ENCODE data around the gene SYT9. TPM values are rescaled to one million over a fixed set of nuclear protein-coding genes. Genes with fewer than 3 reads are reported as not detected.

SYT9 gene
- total and polyA plus RNA-seq, 2 donors (not counting 3 experiments of a cell fraction or from before 2014, with no cell fraction given), result 0.23 TPM; not detected in 1

GRCh38 chr11:7449211-7449840, 197.6 kb downstream of the SYT9 start:
- FAIRE-seq, result no peak
- dilution Hi-C loops (cut with MboI; ENCODE audit: extremely low pct_ligation_motif_present, low sequenced_read_pairs), result no loop called here
- POLR2A ChIA-PET, result no interaction called here

DNA sequence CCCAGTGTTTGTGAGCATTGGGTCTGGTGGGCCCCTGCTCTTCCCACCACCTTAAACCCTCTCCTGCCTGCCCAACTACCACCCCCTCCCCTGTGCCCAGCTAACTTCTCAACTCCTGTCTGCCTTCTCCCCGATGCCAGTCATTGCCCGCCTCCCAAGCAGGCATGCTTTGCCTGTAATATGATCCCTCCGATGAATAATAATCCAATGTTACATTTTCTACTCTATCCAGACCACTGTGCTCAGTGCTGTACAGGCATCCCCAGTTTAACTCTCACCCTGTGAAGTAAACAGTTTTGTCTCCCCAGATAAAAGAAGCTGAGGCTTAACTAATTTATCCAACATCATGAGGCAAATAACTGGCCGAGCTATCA, 198.1 kb downstream of the SYT9 start:
- no peaks in the 10 kb centered on the region for H3K9me3 ChIP-seq (replicated peaks; ENCODE audit: control insufficient read depth, insufficient read depth, low read length)
- intact Hi-C loops (cut with micrococcal nuclease) (loop anchor here (10.0 kb wide), 1 partner anchor 245 kb away; no protein-coding TSS in a partner anchor), dilution Hi-C loops (cut with MboI; ENCODE audit: extremely low pct_ligation_motif_present, low sequenced_read_pairs) (no loop called here)
- no peak overlapping the region for H3K4me3 ChIP-seq (replicated peaks in 1 of 3; ENCODE audit: insufficient read depth in 1 of 3, low read depth in 1 of 3, low read length in 3 of 3)
- ChIA-PET POLR2A (no interaction called here), CTCF (interaction anchor here (0.6 to 2.0 kb wide), 3 partner anchors 11 to 208 kb away, joined by 3 to 5 read pairs (median 4); no protein-coding TSS in a partner anchor)
- no peak for TF ChIP-seq JUN (IDR thresholded peaks at IDR 0.05; ENCODE audit: borderline replicate concordance, insufficient read depth, insufficient read length, low read depth)
- TF ChIP-seq FOS (IDR thresholded peaks at IDR 0.05; ENCODE audit: borderline replicate concordance, insufficient read depth, low read length), result no peak
- TF ChIP-seq POLR2A (IDR thresholded peaks at IDR 0.05; ENCODE audit: low read depth, low read length), result no peak
- TF ChIP-seq MYC (IDR thresholded peaks at IDR 0.05; ENCODE audit: low read depth, low read length), result no peak
- TF ChIP-seq MAX (IDR thresholded peaks at IDR 0.05; ENCODE audit: insufficient read depth, insufficient read length), result no peak
- no peak for TF ChIP-seq GATA2 (IDR thresholded peaks at IDR 0.05; ENCODE audit: insufficient read depth, insufficient read length, low read depth, low read length)
- no peak for TF ChIP-seq POLR2AphosphoS5 (IDR thresholded peaks at IDR 0.05; ENCODE audit: insufficient read depth, low read depth, low read length)
- TF ChIP-seq, protein P1, sequence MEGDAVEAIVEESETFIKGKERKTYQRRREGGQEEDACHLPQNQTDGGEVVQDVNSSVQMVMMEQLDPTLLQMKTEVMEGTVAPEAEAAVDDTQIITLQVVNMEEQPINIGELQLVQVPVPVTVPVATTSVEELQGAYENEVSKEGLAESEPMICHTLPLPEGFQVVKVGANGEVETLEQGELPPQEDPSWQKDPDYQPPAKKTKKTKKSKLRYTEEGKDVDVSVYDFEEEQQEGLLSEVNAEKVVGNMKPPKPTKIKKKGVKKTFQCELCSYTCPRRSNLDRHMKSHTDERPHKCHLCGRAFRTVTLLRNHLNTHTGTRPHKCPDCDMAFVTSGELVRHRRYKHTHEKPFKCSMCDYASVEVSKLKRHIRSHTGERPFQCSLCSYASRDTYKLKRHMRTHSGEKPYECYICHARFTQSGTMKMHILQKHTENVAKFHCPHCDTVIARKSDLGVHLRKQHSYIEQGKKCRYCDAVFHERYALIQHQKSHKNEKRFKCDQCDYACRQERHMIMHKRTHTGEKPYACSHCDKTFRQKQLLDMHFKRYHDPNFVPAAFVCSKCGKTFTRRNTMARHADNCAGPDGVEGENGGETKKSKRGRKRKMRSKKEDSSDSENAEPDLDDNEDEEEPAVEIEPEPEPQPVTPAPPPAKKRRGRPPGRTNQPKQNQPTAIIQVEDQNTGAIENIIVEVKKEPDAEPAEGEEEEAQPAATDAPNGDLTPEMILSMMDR (IDR thresholded peaks at IDR 0.05; ENCODE audit: extremely low read depth in 1 of 2, insufficient read depth in 1 of 2, low read depth in 1 of 2, low read length in 2 of 2), result no peak
- no peak for TF ChIP-seq EZH2 (IDR thresholded peaks at IDR 0.05; ENCODE audit: borderline replicate concordance, low read depth, low read length, severe bottlenecking)
- no peaks in the 10 kb centered on the region for H3K79me2 ChIP-seq (ENCODE audit: control insufficient read depth, insufficient read depth, low read length)
- no peaks in the 10 kb centered on the region for H3K4me1 ChIP-seq (ENCODE audit: control insufficient read depth, extremely low read depth, insufficient read depth, low read length)
- H3K27ac ChIP-seq (ENCODE audit: insufficient read depth, low read depth, low read length), result no peak overlapping the region
- no peaks in the 10 kb centered on the region for H3K36me3 ChIP-seq (ENCODE audit: control insufficient read depth in 2 of 2, extremely low read depth in 1 of 2, insufficient read depth in 2 of 2, low read length in 2 of 2)
- no peaks in the 10 kb centered on the region for H3K27me3 ChIP-seq (ENCODE audit: control insufficient read depth in 2 of 2, insufficient read depth in 2 of 2, low read length in 2 of 2)
- DNase-seq (ENCODE audit: low read depth, low spot score) (no peak), FAIRE-seq (no peak)
- H3K9me1 ChIP-seq (replicated peaks; ENCODE audit: control insufficient read depth, extremely low read depth, insufficient read depth, low read length), result no peaks in the 10 kb centered on the region
- H2AFZ ChIP-seq (ENCODE audit: low read depth, low read length), result no peak overlapping the region
- H3K4me2 ChIP-seq (ENCODE audit: insufficient read depth, low read length), result no peak overlapping the region
- H4K20me1 ChIP-seq (replicated peaks; ENCODE audit: control insufficient read depth, extremely low read depth, insufficient read depth, low read length), result no peaks in the 10 kb centered on the region
- BruUV-seq (replicated peaks), result no TSS peak
- H3K9ac ChIP-seq (replicated peaks; ENCODE audit: extremely low read depth, insufficient read depth, low read length), result no peak overlapping the region

More at GRCh38 chr11:7449211-7449840, 197.6 kb downstream of the SYT9 start:
- CTCF ChIA-PET, result interaction anchor here (1.7 kb wide), 1 partner anchor 23 kb away, joined by 4 read pairs; no protein-coding TSS in a partner anchor
- no peak overlapping the region for H3K4me2 ChIP-seq (ENCODE audit: insufficient read depth, low read length)
- DNase-seq (ENCODE audit: low read depth, low spot score), result no peak
- no peak overlapping the region for H3K4me3 ChIP-seq (replicated peaks in 1 of 3; ENCODE audit: insufficient read depth in 1 of 3, low read depth in 1 of 3, low read length in 3 of 3)
- H3K9me1 ChIP-seq (replicated peaks; ENCODE audit: control insufficient read depth, extremely low read depth, insufficient read depth, low read length), result no peaks in the 10 kb centered on the region
- no peak overlapping the region for H2AFZ ChIP-seq (ENCODE audit: low read depth, low read length)
- H3K79me2 ChIP-seq (ENCODE audit: control insufficient read depth, insufficient read depth, low read length), result no peaks in the 10 kb centered on the region
- no peaks in the 10 kb centered on the region for H3K36me3 ChIP-seq (ENCODE audit: control insufficient read depth in 2 of 2, extremely low read depth in 1 of 2, insufficient read depth in 2 of 2, low read length in 2 of 2)
- no peak for TF ChIP-seq GATA2 (IDR thresholded peaks at IDR 0.05; ENCODE audit: insufficient read depth, insufficient read length, low read depth, low read length)
- BruUV-seq (replicated peaks), result no TSS peak
- H3K27ac ChIP-seq (ENCODE audit: insufficient read depth, low read depth, low read length), result no peak overlapping the region
- H3K27me3 ChIP-seq (ENCODE audit: control insufficient read depth in 2 of 2, insufficient read depth in 2 of 2, low read length in 2 of 2), result no peaks in the 10 kb centered on the region
- H3K4me1 ChIP-seq (ENCODE audit: control insufficient read depth, extremely low read depth, insufficient read depth, low read length), result no peaks in the 10 kb centered on the region
- H4K20me1 ChIP-seq (replicated peaks; ENCODE audit: control insufficient read depth, extremely low read depth, insufficient read depth, low read length), result no peaks in the 10 kb centered on the region
- no peak overlapping the region for H3K9ac ChIP-seq (replicated peaks; ENCODE audit: extremely low read depth, insufficient read depth, low read length)
- no peaks in the 10 kb centered on the region for H3K9me3 ChIP-seq (replicated peaks; ENCODE audit: control insufficient read depth, insufficient read depth, low read length)
- intact Hi-C loops (cut with micrococcal nuclease), result loop anchor here (10.0 kb wide), 1 partner anchor 245 kb away; no protein-coding TSS in a partner anchor

All from endothelial cell of umbilical vein (primary cell).